GM12878 (cell line): ENCODE results near the gene MLPH. TPM values are rescaled to one million over a fixed set of nuclear protein-coding genes. Genes with fewer than 3 reads are reported as not detected.

ENCODE experiments used
- ATAC-seq: fragments of 200-7000 bp; cut with Tn5 transposase; 3 replicates; pipeline ENCODE4 v1.9.1; 2020; ENCODE audit warnings: mild to moderate bottlenecking, moderate library complexity
- BruUV-seq: library from RNA; stranded (reverse); fragments of 400-500 nt; replicated peaks from 2 replicates; lab custom pipeline; 2021; lab: Mats Ljungman, UMichigan
- CTCF ChIA-PET: fragments of 300-600 bp; sonication (Branson Sonifier 250); formaldehyde crosslinking; extraction: SDS; loops from one replicate; lab custom pipeline; 2021; ENCODE audit warnings: inconsistent platforms; lab: Yijun Ruan, JAX
- POLR2A ChIA-PET: fragments of 350-600 bp; formaldehyde crosslinking; extraction: SDS; loops from one replicate; lab custom pipeline; 2021; ENCODE audit warnings: inconsistent platforms; lab: Charles Lee
- RAD21 ChIA-PET: fragments of 300-600 bp; sonication (Branson Sonifier 250); formaldehyde crosslinking; loops from one replicate; lab custom pipeline; 2023; ENCODE audit warnings: antibody characterized with exemption; ENCODE audit not compliant: unreplicated experiment; lab: Charles Lee
- SMC1A ChIA-PET: fragments of 300-600 bp; sonication (Branson Sonifier 250); formaldehyde crosslinking; loops from one replicate; lab custom pipeline; 2023; ENCODE audit not compliant: unreplicated experiment, uncharacterized antibody; lab: Charles Lee
- DNase-seq: peaks from one replicate; pipeline ENCODE4 v3.0.0-alpha.2; 2011; ENCODE audit warnings: low read depth, low spot score
- FAIRE-seq: peaks from 3 replicates; lab custom pipeline; 2011; peaks lifted over from hg19 to GRCh38; lab: Jason Lieb, UNC
- H2AFZ ChIP-seq: 2 replicates; pipeline ENCODE4 v1.6.0; 2011; ENCODE audit warnings: low read depth, low read length, control low read depth; ENCODE audit not compliant: control insufficient read depth
- H3K27ac ChIP-seq: 2 replicates; pipeline ENCODE4 v1.5.1; 2011; ENCODE audit warnings: control low read depth; ENCODE audit not compliant: control insufficient read depth, insufficient read depth
- H3K27me3 ChIP-seq, 2 experiments: replicated peaks in 1 of 2; 2 replicates each; pipeline versions ENCODE4 v1.6.0 to v1.6.1; 2011; ENCODE audit warnings: low read length in 1 of 2; ENCODE audit not compliant: control insufficient read depth in 2 of 2, insufficient read depth in 2 of 2
- H3K36me3 ChIP-seq, 2 experiments: 2 replicates each; pipeline ENCODE4 v1.5.1; 2011; ENCODE audit warnings: low read length in 1 of 2; ENCODE audit not compliant: control insufficient read depth in 2 of 2, insufficient read depth in 2 of 2
- H3K4me1 ChIP-seq: 2 replicates; pipeline ENCODE4 v1.6.1; 2011; ENCODE audit warnings: mild to moderate bottlenecking, low read length, moderate library complexity, mixed read lengths; ENCODE audit not compliant: control insufficient read depth, insufficient read depth
- H3K4me2 ChIP-seq: 2 replicates; pipeline ENCODE4 v1.6.0; 2011; ENCODE audit warnings: control low read depth; ENCODE audit not compliant: control insufficient read depth, insufficient read depth
- H3K4me3 ChIP-seq: fragments of 200-600 bp; sonication (generic); 2 replicates; pipeline ENCODE4 v1.5.1; 2016
- H3K79me2 ChIP-seq: 2 replicates; pipeline ENCODE4 v1.6.0; 2011; ENCODE audit warnings: low read length; ENCODE audit not compliant: control insufficient read depth, insufficient read depth
- H3K9ac ChIP-seq: 2 replicates; pipeline ENCODE4 v1.8.0; 2011; ENCODE audit warnings: low read length, control low read depth, mixed read lengths; ENCODE audit not compliant: control insufficient read depth, insufficient read depth
- H3K9me3 ChIP-seq: replicated peaks from 3 replicates; pipeline ENCODE4 v1.5.1; 2011; ENCODE audit warnings: mild to moderate bottlenecking, low read length; ENCODE audit not compliant: control insufficient read depth, insufficient read depth
- H4K20me1 ChIP-seq: 2 replicates; pipeline ENCODE4 v1.6.0; 2011; ENCODE audit not compliant: control insufficient read depth, insufficient read depth
- BMI1 ChIP-seq: fragments of 450-650 bp; IDR thresholded peaks from 2 replicates; pipeline ENCODE4 v1.6.1; 2016; ENCODE audit warnings: mild to moderate bottlenecking, moderate library complexity, borderline replicate concordance
- FOS ChIP-seq: IDR thresholded peaks from 3 replicates; pipeline ENCODE4 v1.6.1; 2011; ENCODE audit warnings: borderline replicate concordance; ENCODE audit not compliant: insufficient read length; ENCODE audit errors: extremely low read depth
- FOXK2 ChIP-seq: fragments of 450-650 bp; IDR thresholded peaks from 2 replicates; pipeline ENCODE4 v1.6.1; 2017; ENCODE audit warnings: mild to moderate bottlenecking, moderate library complexity
- IKZF2 ChIP-seq, 2 experiments: fragments of 450-650 bp; IDR thresholded peaks; 2 replicates each; pipeline ENCODE4 v1.6.1; 2017; ENCODE audit warnings: mild to moderate bottlenecking in 2 of 2, moderate library complexity in 2 of 2
- IRF4 ChIP-seq: IDR thresholded peaks from 2 replicates; pipeline ENCODE4 v1.6.1; 2011; ENCODE audit warnings: low read depth, low read length
- KDM1A ChIP-seq: fragments of 200-600 bp; sonication (generic); IDR thresholded peaks from 2 replicates; pipeline ENCODE4 v1.6.1; 2016; ENCODE audit warnings: borderline replicate concordance
- MEF2B ChIP-seq: fragments of 450-650 bp; IDR thresholded peaks from 2 replicates; pipeline ENCODE4 v1.6.1; 2018; ENCODE audit warnings: mild to moderate bottlenecking, moderate library complexity; ENCODE audit not compliant: partially characterized antibody, poor library complexity, severe bottlenecking
- MTA2 ChIP-seq: fragments of 450-650 bp; IDR thresholded peaks from 2 replicates; pipeline ENCODE4 v1.6.1; 2016; ENCODE audit warnings: low read depth, mild to moderate bottlenecking, moderate library complexity
- MTA3 ChIP-seq: IDR thresholded peaks from 2 replicates; pipeline ENCODE4 v1.6.1; 2012; ENCODE audit warnings: low read length, inconsistent platforms, borderline replicate concordance
- NRF1 ChIP-seq: conservative IDR thresholded peaks from 2 replicates; pipeline ENCODE4 v1.6.1; 2011; ENCODE audit warnings: mild to moderate bottlenecking, low read depth, low read length, improper control_type of control experiment
- PAX8 ChIP-seq: fragments of 450-650 bp; IDR thresholded peaks from 2 replicates; pipeline ENCODE4 v1.6.1; 2017; ENCODE audit warnings: mild to moderate bottlenecking, moderate library complexity
- POLR2A ChIP-seq: IDR thresholded peaks from 2 replicates; pipeline ENCODE4 v1.6.1; 2011; ENCODE audit warnings: low read depth, mild to moderate bottlenecking, low read length
- RUNX3 ChIP-seq: IDR thresholded peaks from 2 replicates; pipeline ENCODE4 v1.6.1; 2012; ENCODE audit warnings: low read length, inconsistent platforms
- SMAD5 ChIP-seq: IDR thresholded peaks from 2 replicates; pipeline ENCODE4 v1.6.1; 2016; ENCODE audit warnings: antibody characterized with exemption, low read depth
- SREBF2 ChIP-seq: IDR thresholded peaks from 2 replicates; pipeline ENCODE4 v1.6.1; 2012; ENCODE audit warnings: mild to moderate bottlenecking, low read length
- TBL1XR1 ChIP-seq: IDR thresholded peaks from 2 replicates; pipeline ENCODE4 v1.6.1; 2012; ENCODE audit warnings: low read depth, low read length, improper control_type of control experiment
- ZNF24 ChIP-seq: fragments of 450-650 bp; IDR thresholded peaks from 2 replicates; pipeline ENCODE4 v1.6.1; 2017; ENCODE audit warnings: antibody characterized with exemption, mild to moderate bottlenecking
- WGBS: methylation state at CpG from one replicate; pipeline ENCODE4 v1.1.6; 2016; ENCODE audit warnings: low lambda C conversion rate; ENCODE audit not compliant: insufficient replicate concordance, insufficient coverage; ENCODE audit errors: missing lambda C conversion rate; 5-methylcytosine and 5-hydroxymethylcytosine counted together
- in situ Hi-C: fragments of 300-500 bp; cut with MboI; formaldehyde crosslinking; loops from 9 replicates; pipeline ENCODE4 v1.14.3; 2018; ENCODE audit warnings: mixed read lengths
- intact Hi-C: fragments of 100-400 bp; cut with micrococcal nuclease; formaldehyde crosslinking; loops from one replicate; pipeline ENCODE4 v1.14.2; 2022; ENCODE audit not compliant: unreplicated experiment
- polyA plus RNA-seq, 11 experiments: library from polyadenylated mRNA; depleted of rRNA in 4 of 11; unstranded in 6 of 11; stranded (reverse) in 5 of 11; fragments of >200 nt; fragmentation: Nextera tagmentation in 4 of 11; fragmentation: Illumina TruSeq in 1 of 11; extraction: Ambion mirVana in 4 of 11; extraction: Trizol in 1 of 11; gene quantifications; 1 replicate in 1 of 11; 2 replicates in 10 of 11; pipeline versions ENCODE4 v1.2.1 to v1.2.3, GENCODE V29; 2011 to 2016; ENCODE audit warnings: inconsistent platforms in 2 of 11, missing spikeins in 2 of 11, low read depth in 1 of 11
- total RNA-seq, 4 experiments: library from RNA; depleted of rRNA in 3 of 4; stranded (reverse); fragments of >200 nt in 3 of 4; fragmentation: Illumina TruSeq in 1 of 4; extraction: Trizol in 1 of 4; gene quantifications; 2 replicates each; pipeline versions ENCODE4 v1.2.1 to v1.2.3, GENCODE V29; 2013 to 2021
- TF ChIP-seq, protein P1 (sequence below): IDR thresholded peaks from 2 replicates; pipeline ENCODE4 v1.6.1; 2011; ENCODE audit warnings: low read depth, low read length, improper control_type of control experiment, borderline replicate concordance
- TF ChIP-seq, protein P2 (sequence below): fragments of 450-650 bp; IDR thresholded peaks from 2 replicates; pipeline ENCODE4 v1.6.1; 2016; ENCODE audit warnings: mild to moderate bottlenecking
- TF ChIP-seq, protein P3 (sequence below): fragments of 450-650 bp; formaldehyde crosslinking; IDR thresholded peaks from 2 replicates; pipeline ENCODE4 v1.5.0; 2022; ENCODE audit warnings: mild to moderate bottlenecking, missing genetic modification characterization

Gene MLPH
- total and polyA plus RNA-seq, 10 of the 15 experiments (the other 5 are each of a cell fraction or from before 2014, with no cell fraction given): 0.16 to 0.85 TPM; not detected in 8

DNA sequence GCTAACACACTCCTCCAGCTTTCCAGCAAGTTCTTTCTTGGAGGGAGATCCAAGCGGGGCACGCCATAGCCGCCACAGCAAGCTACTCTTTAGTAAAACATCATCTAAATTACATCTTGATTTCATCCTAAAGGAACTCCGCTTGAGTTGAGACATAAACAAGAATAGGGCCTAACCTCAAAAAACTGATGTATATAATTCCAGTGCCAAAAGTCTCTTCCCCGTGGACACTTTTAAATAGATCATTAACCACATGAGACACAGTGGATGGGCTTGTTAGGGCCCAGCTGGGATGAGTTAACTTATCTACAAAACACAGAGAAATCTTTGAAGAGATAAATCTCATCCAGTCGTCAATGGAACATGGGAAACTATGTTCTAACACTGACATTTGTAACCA lies 20.8 kb upstream of the MLPH start (continued):
- TF ChIP-seq, protein P1, sequence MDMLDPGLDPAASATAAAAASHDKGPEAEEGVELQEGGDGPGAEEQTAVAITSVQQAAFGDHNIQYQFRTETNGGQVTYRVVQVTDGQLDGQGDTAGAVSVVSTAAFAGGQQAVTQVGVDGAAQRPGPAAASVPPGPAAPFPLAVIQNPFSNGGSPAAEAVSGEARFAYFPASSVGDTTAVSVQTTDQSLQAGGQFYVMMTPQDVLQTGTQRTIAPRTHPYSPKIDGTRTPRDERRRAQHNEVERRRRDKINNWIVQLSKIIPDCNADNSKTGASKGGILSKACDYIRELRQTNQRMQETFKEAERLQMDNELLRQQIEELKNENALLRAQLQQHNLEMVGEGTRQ: no peak
- TF ChIP-seq RUNX3: no peak
- TF ChIP-seq TBL1XR1: no peak
- no peak for TF ChIP-seq FOS
- TF ChIP-seq POLR2A: no peak

DNA sequence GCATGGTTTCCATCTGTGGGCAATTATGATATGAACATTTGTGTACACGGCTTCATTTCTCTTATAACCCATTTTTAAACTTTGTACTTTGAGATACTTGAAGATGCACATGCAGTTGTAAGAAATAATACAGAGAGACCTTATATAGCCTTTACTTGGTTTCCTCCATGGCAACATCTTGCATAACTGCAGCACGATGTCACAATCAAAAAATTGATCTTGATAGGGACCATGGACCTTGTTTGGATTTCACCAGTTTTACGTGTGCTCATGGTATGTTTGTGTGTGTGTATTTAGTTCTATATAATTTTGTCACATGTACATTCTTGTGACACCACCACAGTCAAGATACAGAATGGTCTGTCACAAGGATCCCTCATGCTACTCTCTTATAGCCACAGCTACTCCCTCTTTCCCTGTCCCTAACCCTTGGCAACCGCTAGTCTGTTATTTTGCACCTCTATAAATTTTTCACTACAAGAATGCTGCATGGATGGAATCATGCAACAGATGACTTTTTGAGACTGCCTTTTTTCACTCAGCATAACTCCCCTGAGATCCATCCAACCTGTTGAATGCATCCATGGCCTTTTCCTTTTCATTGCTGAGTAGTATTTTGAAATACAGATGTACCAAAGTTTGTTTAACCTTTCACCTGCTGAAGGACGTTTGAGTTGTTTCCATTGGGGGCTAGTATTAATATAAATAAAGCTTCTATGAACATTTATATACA lies 19.4 kb upstream of the MLPH start:
- ChIA-PET SMC1A (interaction anchor here (1.0 to 1.2 kb wide), 2 partner anchors 105 to 358 kb away, joined by 3 read pairs; no protein-coding TSS in a partner anchor), CTCF (interaction anchor here (0.7 to 1.3 kb wide), 4 partner anchors 16 to 538 kb away, joined by 3 to 5 read pairs (median 5); no protein-coding TSS in a partner anchor), POLR2A (no interaction called here), RAD21 (no interaction called here)
- H3K4me1 ChIP-seq: no peaks in the 10 kb centered on the region
- no peak overlapping the region for H3K4me3 ChIP-seq
- H3K27me3 ChIP-seq: peaks cover 0 to 1% of the 10 kb centered on the region in 2 experiments; a peak in 1 of 4 replicates
- H3K9ac ChIP-seq: no peak overlapping the region
- no peak for DNase-seq
- no peak overlapping the region for H3K4me2 ChIP-seq
- in situ Hi-C loops (no loop called here), intact Hi-C loops (no loop called here)
- TF ChIP-seq MTA2: no peak
- no peak for TF ChIP-seq PAX8
- TF ChIP-seq BMI1: no peak
- no peak for TF ChIP-seq SREBF2
- no peak for TF ChIP-seq KDM1A
- TF ChIP-seq MTA3: no peak
- TF ChIP-seq, protein P2, sequence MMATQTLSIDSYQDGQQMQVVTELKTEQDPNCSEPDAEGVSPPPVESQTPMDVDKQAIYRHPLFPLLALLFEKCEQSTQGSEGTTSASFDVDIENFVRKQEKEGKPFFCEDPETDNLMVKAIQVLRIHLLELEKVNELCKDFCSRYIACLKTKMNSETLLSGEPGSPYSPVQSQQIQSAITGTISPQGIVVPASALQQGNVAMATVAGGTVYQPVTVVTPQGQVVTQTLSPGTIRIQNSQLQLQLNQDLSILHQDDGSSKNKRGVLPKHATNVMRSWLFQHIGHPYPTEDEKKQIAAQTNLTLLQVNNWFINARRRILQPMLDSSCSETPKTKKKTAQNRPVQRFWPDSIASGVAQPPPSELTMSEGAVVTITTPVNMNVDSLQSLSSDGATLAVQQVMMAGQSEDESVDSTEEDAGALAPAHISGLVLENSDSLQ: no peak
- no peak for TF ChIP-seq ZNF24
- no peak for TF ChIP-seq POLR2A
- TF ChIP-seq SMAD5: no peak
- TF ChIP-seq, protein P3, sequence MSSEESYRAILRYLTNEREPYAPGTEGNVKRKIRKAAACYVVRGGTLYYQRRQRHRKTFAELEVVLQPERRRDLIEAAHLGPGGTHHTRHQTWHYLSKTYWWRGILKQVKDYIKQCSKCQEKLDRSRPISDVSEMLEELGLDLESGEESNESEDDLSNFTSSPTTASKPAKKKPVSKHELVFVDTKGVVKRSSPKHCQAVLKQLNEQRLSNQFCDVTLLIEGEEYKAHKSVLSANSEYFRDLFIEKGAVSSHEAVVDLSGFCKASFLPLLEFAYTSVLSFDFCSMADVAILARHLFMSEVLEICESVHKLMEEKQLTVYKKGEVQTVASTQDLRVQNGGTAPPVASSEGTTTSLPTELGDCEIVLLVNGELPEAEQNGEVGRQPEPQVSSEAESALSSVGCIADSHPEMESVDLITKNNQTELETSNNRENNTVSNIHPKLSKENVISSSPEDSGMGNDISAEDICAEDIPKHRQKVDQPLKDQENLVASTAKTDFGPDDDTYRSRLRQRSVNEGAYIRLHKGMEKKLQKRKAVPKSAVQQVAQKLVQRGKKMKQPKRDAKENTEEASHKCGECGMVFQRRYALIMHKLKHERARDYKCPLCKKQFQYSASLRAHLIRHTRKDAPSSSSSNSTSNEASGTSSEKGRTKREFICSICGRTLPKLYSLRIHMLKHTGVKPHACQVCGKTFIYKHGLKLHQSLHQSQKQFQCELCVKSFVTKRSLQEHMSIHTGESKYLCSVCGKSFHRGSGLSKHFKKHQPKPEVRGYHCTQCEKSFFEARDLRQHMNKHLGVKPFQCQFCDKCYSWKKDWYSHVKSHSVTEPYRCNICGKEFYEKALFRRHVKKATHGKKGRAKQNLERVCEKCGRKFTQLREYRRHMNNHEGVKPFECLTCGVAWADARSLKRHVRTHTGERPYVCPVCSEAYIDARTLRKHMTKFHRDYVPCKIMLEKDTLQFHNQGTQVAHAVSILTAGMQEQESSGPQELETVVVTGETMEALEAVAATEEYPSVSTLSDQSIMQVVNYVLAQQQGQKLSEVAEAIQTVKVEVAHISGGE: no peak
- no peak for TF ChIP-seq IRF4
- TF ChIP-seq NRF1: no peak
- TF ChIP-seq FOXK2: no peak
- no peak for TF ChIP-seq IKZF2 (IDR thresholded peaks at IDR 0.05)
- no peak for TF ChIP-seq MEF2B
- no peak for ATAC-seq
- H3K79me2 ChIP-seq: no peaks in the 10 kb centered on the region
- FAIRE-seq: no peak
- WGBS: 18% methylated on average over 5 of the region's 5 CpGs
- H2AFZ ChIP-seq: no peak overlapping the region
- no peaks in the 10 kb centered on the region for H3K9me3 ChIP-seq
- no TSS peak for BruUV-seq
- H4K20me1 ChIP-seq: no peaks in the 10 kb centered on the region
- no peak overlapping the region for H3K27ac ChIP-seq
- H3K36me3 ChIP-seq: no peaks in the 10 kb centered on the region
